ENCODE data around the gene ARV1. TPM values are rescaled to one million over a fixed set of nuclear protein-coding genes. Genes with fewer than 3 reads are reported as not detected.

Gene ARV1
- total RNA-seq, 1 experiment from 2014 or later = 8.0 TPM

- H3K23ac ChIP-seq (ENCODE audit: insufficient read length, low read depth, low read length) = no peak overlapping the region
- no peak overlapping the region for H3K4ac ChIP-seq (ENCODE audit: low read depth, low read length)
- H3K4me1 Mint-ChIP-seq = no peaks in the 10 kb centered on the region
- no peaks in the 10 kb centered on the region for H3K9me3 ChIP-seq (ENCODE audit: control insufficient read depth, low read depth, low read length)
- H3K4me3 Mint-ChIP-seq = no peak overlapping the region
- H3K14ac ChIP-seq (ENCODE audit: insufficient read depth, low read length) = no peak overlapping the region
- H2BK20ac ChIP-seq (ENCODE audit: low read depth, low read length, poor library complexity, severe bottlenecking) = no peak overlapping the region
- H3K27me3 Mint-ChIP-seq (ENCODE audit: low read depth) = no peaks in the 10 kb centered on the region
- no peaks in the 10 kb centered on the region for H3K79me2 ChIP-seq (ENCODE audit: insufficient read depth, low read length)
- H3K9me3 Mint-ChIP-seq = no peaks in the 10 kb centered on the region
- H3K9ac ChIP-seq (ENCODE audit: extremely low read depth, insufficient read length, low read length) = no peak overlapping the region
- H3K56ac ChIP-seq (ENCODE audit: insufficient read length, low read depth, low read length) = no peak overlapping the region
- no peak overlapping the region for H2AK5ac ChIP-seq (ENCODE audit: insufficient read length, low read length)
- no peak overlapping the region for H2BK15ac ChIP-seq (ENCODE audit: low read depth, low read length)
- no peaks in the 10 kb centered on the region for H3K23me2 ChIP-seq (ENCODE audit: insufficient read length, low read depth, low read length, poor library complexity, severe bottlenecking)
- no peak overlapping the region for H4K91ac ChIP-seq (ENCODE audit: insufficient read length, low read depth, low read length)
- H2BK12ac ChIP-seq (ENCODE audit: insufficient read length, low read depth, low read length) = no peak overlapping the region
- H3K27me3 ChIP-seq (ENCODE audit: insufficient read depth, low read length) = no peaks in the 10 kb centered on the region
- TF ChIP-seq CTCF (conservative IDR thresholded peaks at IDR 0.05) = no peak
- H2BK120ac ChIP-seq (ENCODE audit: low read depth, low read length, poor library complexity, severe bottlenecking) = no peak overlapping the region
- H3K27ac ChIP-seq (ENCODE audit: insufficient read length, low read depth, low read length) = no peak overlapping the region
- H2BK5ac ChIP-seq (ENCODE audit: insufficient read length, low read length) = no peak overlapping the region
- no peak overlapping the region for H4K5ac ChIP-seq (ENCODE audit: insufficient read length, low read depth, low read length)
- no peak for DNase-seq
- H3K4me1 ChIP-seq (ENCODE audit: insufficient read depth, low read length) = no peaks in the 10 kb centered on the region
- H3K18ac ChIP-seq (ENCODE audit: insufficient read length, low read depth, low read length) = no peak overlapping the region
- H4K8ac ChIP-seq (replicated peaks; ENCODE audit: insufficient read length, low read depth, low read length) = no peak overlapping the region
- H2AFZ ChIP-seq (ENCODE audit: low read length) = no peak overlapping the region
- no peaks in the 10 kb centered on the region for H3K79me1 ChIP-seq (ENCODE audit: insufficient read depth, low read depth, low read length, poor library complexity, severe bottlenecking)
- no CpG with 5 or more reads among the region's 4 CpGs for WGBS (ENCODE audit: extremely low coverage, insufficient read length, low lambda C conversion rate)
- H3K27ac Mint-ChIP-seq = no peak overlapping the region
- H4K20me1 ChIP-seq (ENCODE audit: control insufficient read depth, insufficient read depth, insufficient read length) = no peaks in the 10 kb centered on the region
- H3T11ph ChIP-seq (ENCODE audit: low read length) = no peak overlapping the region
- H3K4me2 ChIP-seq (ENCODE audit: insufficient read depth, insufficient read length, low read length) = no peak overlapping the region
- H3K36me3 Mint-ChIP-seq (ENCODE audit: insufficient read depth in 1 of 3, low read depth in 3 of 3) = no peaks in the 10 kb centered on the region
These were observed 38.9 kb upstream of the ARV1 start for GRCh38 chr1:230939806-230940489.
